HK-2 (cell line): Measurements from ENCODE around the gene CRACR2A.

Source experiments
- DNase-seq: peaks from one replicate; pipeline ENCODE4 v3.0.0-alpha.2; 2018; ENCODE audit not compliant: unreplicated experiment

The CRACR2A gene

GRCh38 chr12:3752741-3753486 lies at the start of gene CRACR2A:
Gene CRACR2A (minus strand): TSS chr12:3753109. CDS start chr12:3696999, 56,110 bp downstream.
- peak; percentile 57 for DNase-seq

- no peak for DNase-seq
Measured at GRCh38 chr12:3797531-3798048, 44.7 kb upstream of the CRACR2A start.

GRCh38 chr12:3795492-3796133 lies 42.7 kb upstream of the CRACR2A start:
- DNase-seq, result no peak

GRCh38 chr12:3795066-3795465 lies 42.2 kb upstream of the CRACR2A start:
- no peak for DNase-seq

GRCh38 chr12:3792623-3793288 lies 39.8 kb upstream of the CRACR2A start:
- no peak for DNase-seq

GRCh38 chr12:3791256-3791874 lies 38.5 kb upstream of the CRACR2A start:
- DNase-seq, result no peak

- DNase-seq, result no peak
Measured at GRCh38 chr12:3790642-3791041, 37.7 kb upstream of the CRACR2A start.

- DNase-seq, result no peak
Measured at GRCh38 chr12:3789838-3790237, 36.9 kb upstream of the CRACR2A start.

GRCh38 chr12:3777206-3777809 lies 24.4 kb upstream of the CRACR2A start:
- DNase-seq, result no peak

GRCh38 chr12:3775385-3776035 lies 22.6 kb upstream of the CRACR2A start:
- no peak for DNase-seq

- no peak for DNase-seq
Measured at GRCh38 chr12:3772380-3772779, 19.5 kb upstream of the CRACR2A start.

GRCh38 chr12:3771853-3772252 lies 18.9 kb upstream of the CRACR2A start:
- no peak for DNase-seq

GRCh38 chr12:3770891-3771290 lies 18.0 kb upstream of the CRACR2A start:
- DNase-seq, result no peak

GRCh38 chr12:3768911-3769447 lies 16.1 kb upstream of the CRACR2A start:
- no peak for DNase-seq

- DNase-seq, result no peak
Measured at GRCh38 chr12:3761116-3761735, 8.3 kb upstream of the CRACR2A start.

GRCh38 chr12:3759878-3760277 lies 7.0 kb upstream of the CRACR2A start:
- DNase-seq, result no peak

- DNase-seq, result no peak
Measured at GRCh38 chr12:3757261-3757660, 4.4 kb upstream of the CRACR2A start.

- no peak for DNase-seq
Measured at GRCh38 chr12:3755898-3756297, 3.0 kb upstream of the CRACR2A start.

GRCh38 chr12:3753544-3754284 lies 805 bp upstream of the CRACR2A start:
- no peak for DNase-seq
